Tibial nerve (tissue), 4 donors: ENCODE results near the gene MND1. TPM values are rescaled to one million over a fixed set of nuclear protein-coding genes. Genes with fewer than 3 reads are reported as not detected.
"Not testable (repeated sequence)": the region's sequence is repeated elsewhere in the genome, so short reads cannot be mapped to it uniquely, and the experiment has no call there.

Experiments used
- DNase-seq, 2 donors: peaks; one replicate each; pipeline ENCODE4 v3.0.0-alpha.2; 2019; ENCODE audit warnings: low spot score in 2 of 2
- H3K27ac ChIP-seq, 4 donors: fragments of 200-600 bp; sonication (generic) in 3 of 4; one replicate each; pipeline ENCODE4 v1.5.1; 2017 to 2019; ENCODE audit warnings: mild to moderate bottlenecking in 1 of 4
- H3K27me3 ChIP-seq, 2 donors: fragments of 200-600 bp; sonication (generic) in 1 of 2; one replicate each; pipeline versions ENCODE4 v1.5.1 to v1.6.0; 2017 to 2019
- H3K36me3 ChIP-seq, 3 donors: fragments of 200-600 bp; sonication (generic); one replicate each; pipeline ENCODE4 v1.5.1; 2018 to 2019
- H3K4me1 ChIP-seq, 4 donors: fragments of 200-600 bp; sonication (generic) in 3 of 4; one replicate each; pipeline ENCODE4 v1.5.1; 2017 to 2019
- H3K4me3 ChIP-seq, 4 donors: fragments of 200-600 bp; sonication (generic) in 3 of 4; one replicate each; pipeline ENCODE4 v1.5.1; 2017 to 2019; ENCODE audit warnings: mild to moderate bottlenecking in 1 of 4, moderate library complexity in 1 of 4
- H3K9me3 ChIP-seq, 4 donors: fragments of 200-600 bp; sonication (generic) in 3 of 4; one replicate each; pipeline ENCODE4 v1.5.1; 2017 to 2019
- CTCF ChIP-seq, 5 experiments: fragments of 200-600 bp in 3 of 5; fragments of 450-650 bp in 2 of 5; sonication (generic) in 3 of 5; IDR thresholded peaks; one replicate each; pipeline ENCODE4 v1.5.1; 2016 to 2019; ENCODE audit warnings: antibody characterized with exemption in 5 of 5, mild to moderate bottlenecking in 3 of 5, moderate library complexity in 2 of 5
- EP300 ChIP-seq, 2 donors: sonication (generic); formaldehyde crosslinking; IDR thresholded peaks; one replicate each; pipeline ENCODE4 v1.6.1; 2017; ENCODE audit warnings: antibody characterized with exemption in 2 of 2, mild to moderate bottlenecking in 1 of 2
- POLR2A ChIP-seq, 2 donors: fragments of 450-650 bp; IDR thresholded peaks; one replicate each; pipeline ENCODE4 v1.6.1; 2017; ENCODE audit warnings: antibody characterized with exemption in 2 of 2, mild to moderate bottlenecking in 2 of 2, moderate library complexity in 2 of 2
- WGBS, 2 donors: methylation state at CpG; one replicate each; pipeline ENCODE4 v1.1.5; 2018; 5-methylcytosine and 5-hydroxymethylcytosine counted together
- total RNA-seq, 4 donors: library from RNA; depleted of rRNA; stranded (reverse); fragments of >200 nt; gene quantifications; one replicate each; pipeline ENCODE4 v1.1.0, GENCODE V29; 2016

Gene MND1
- total RNA-seq, 4 donors from 2014 or later = 0.66 to 2.1 TPM; not detected in 2

GRCh38 chr4:153451911-153452657, 107.6 kb downstream of the MND1 start:
- peaks cover 0 to 9% (median 0%) of the 10 kb centered on the region in 4 donors for H3K4me1 ChIP-seq
- no peaks in the 10 kb centered on the region for H3K27me3 ChIP-seq
- H3K27ac ChIP-seq = no peak overlapping the region
- 67 to 71% methylated on average over 27 of the region's 27 CpGs for WGBS, 2 donors
- H3K36me3 ChIP-seq = no peaks in the 10 kb centered on the region
- H3K9me3 ChIP-seq = no peaks in the 10 kb centered on the region
- no peak for DNase-seq
- TF ChIP-seq CTCF (IDR thresholded peaks at IDR 0.05) = no peak
- TF ChIP-seq EP300 (IDR thresholded peaks at IDR 0.05) = no peak
- TF ChIP-seq POLR2A (IDR thresholded peaks at IDR 0.05) = no peak
- H3K4me3 ChIP-seq = no peak overlapping the region

GRCh38 chr4:153452658-153453378, 108.3 kb downstream of the MND1 start:
- WGBS, 2 donors = 94 to 98% methylated on average over 4 of the region's 4 CpGs
- Histone ChIP-seq H3K27me3 (no peaks in the 10 kb centered on the region), H3K4me3 (no peak overlapping the region), H3K9me3 (no peaks in the 10 kb centered on the region), H3K4me1 (peaks cover 0 to 8% (median 0%) of the 10 kb centered on the region in 4 donors), H3K36me3 (no peaks in the 10 kb centered on the region), H3K27ac (no peak overlapping the region)
- DNase-seq = no peak
- TF ChIP-seq POLR2A (IDR thresholded peaks at IDR 0.05) = no peak

GRCh38 chr4:153453402-153453801, 108.9 kb downstream of the MND1 start:
- Histone ChIP-seq H3K27me3 (no peaks in the 10 kb centered on the region), H3K4me1 (peaks cover 0 to 2% (median 0%) of the 10 kb centered on the region in 4 donors), H3K9me3 (no peaks in the 10 kb centered on the region), H3K4me3 (no peak overlapping the region), H3K36me3 (no peaks in the 10 kb centered on the region), H3K27ac (no peak overlapping the region)
- 93 to 96% methylated on average over 7 to 8 of the region's 8 CpGs for WGBS, 2 donors
- no peak for DNase-seq
- TF ChIP-seq EP300 (IDR thresholded peaks at IDR 0.05) (no peak), CTCF (IDR thresholded peaks at IDR 0.05) (no peak), POLR2A (IDR thresholded peaks at IDR 0.05) (no peak)

- Histone ChIP-seq H3K9me3 (no peaks in the 10 kb centered on the region), H3K36me3 (no peaks in the 10 kb centered on the region)
Observed at GRCh38 chr4:153458969-153459368, 114.5 kb downstream of the MND1 start.

GRCh38 chr4:153461549-153461948, 117.1 kb downstream of the MND1 start:
- not testable (repeated sequence) for H3K36me3 ChIP-seq, H3K27ac ChIP-seq, DNase-seq, H3K4me3 ChIP-seq, H3K27me3 ChIP-seq, H3K9me3 ChIP-seq
- 95 to 99% methylated on average over 4 of the region's 4 CpGs for WGBS, 2 donors
- peaks cover 0 to 15% (median 3%) of the 10 kb centered on the region in 4 donors for H3K4me1 ChIP-seq

More at GRCh38 chr4:153458969-153459368, 114.5 kb downstream of the MND1 start:
- no peaks in the 10 kb centered on the region for H3K4me1 ChIP-seq
- WGBS, 2 donors = 45 to 46% methylated on average over 1 of the region's 1 CpG
- DNase-seq = no peak
- TF ChIP-seq POLR2A (IDR thresholded peaks at IDR 0.05) (no peak), CTCF (IDR thresholded peaks at IDR 0.05) (no peak), EP300 (IDR thresholded peaks at IDR 0.05) (no peak)
- H3K27me3 ChIP-seq = no peaks in the 10 kb centered on the region
- no peak overlapping the region for H3K27ac ChIP-seq
- H3K4me3 ChIP-seq = no peak overlapping the region

GRCh38 chr4:153464068-153464467, 119.6 kb downstream of the MND1 start:
- no peak for DNase-seq
- H3K9me3 ChIP-seq = no peaks in the 10 kb centered on the region
- 41 to 53% methylated on average over 1 of the region's 1 CpG for WGBS, 2 donors
- peak overlapping the region in 1 of 4 donors; percentile 37 for H3K27ac ChIP-seq
- H3K4me3 ChIP-seq = no peak overlapping the region
- peaks cover 0 to 35% (median 14%) of the 10 kb centered on the region in 4 donors for H3K4me1 ChIP-seq
- H3K27me3 ChIP-seq = no peaks in the 10 kb centered on the region
- TF ChIP-seq EP300 (IDR thresholded peaks at IDR 0.05) (no peak), CTCF (IDR thresholded peaks at IDR 0.05) (no peak), POLR2A (IDR thresholded peaks at IDR 0.05) (no peak)
- H3K36me3 ChIP-seq = no peaks in the 10 kb centered on the region
